Natural killer cell (primary cell): ENCODE data around the gene RNF227. TPM values are rescaled to one million over a fixed set of nuclear protein-coding genes. Genes with fewer than 3 reads are reported as not detected.
A peak's percentile ranks its signal among the peaks of the same experiment; 100 is the strongest.

Experiments
- ATAC-seq, 3 donors: fragments of 150-1000 bp in 2 of 3; fragments of 200-7000 bp in 1 of 3; cut with Tn5 transposase; 1 replicate in 1 of 3; 2 replicates in 2 of 3; pipeline ENCODE4 v1.10.0; 2021; ENCODE audit warnings: mild to moderate bottlenecking in 2 of 3, moderate library complexity in 2 of 3
- DNase-seq, 2 donors: peaks; one replicate each; pipeline versions ENCODE4 v3.0.0 to v3.0.0-alpha.2; 2013 to 2021; ENCODE audit warnings: mixed read lengths in 1 of 2
- H3K27ac ChIP-seq: one replicate; pipeline ENCODE4 v1.5.1; 2013; ENCODE audit warnings: mild to moderate bottlenecking, low read length
- H3K27me3 ChIP-seq: one replicate; pipeline ENCODE4 v1.6.1; 2013; ENCODE audit warnings: low read length; ENCODE audit not compliant: control insufficient read depth, insufficient read depth
- H3K36me3 ChIP-seq: one replicate; pipeline ENCODE4 v1.6.1; 2013; ENCODE audit warnings: low read length; ENCODE audit not compliant: control insufficient read depth, insufficient read depth
- H3K4me1 ChIP-seq: one replicate; pipeline ENCODE4 v1.6.1; 2013; ENCODE audit warnings: low read length; ENCODE audit not compliant: control insufficient read depth, insufficient read depth
- H3K4me3 ChIP-seq: one replicate; pipeline ENCODE4 v1.5.1; 2013; ENCODE audit warnings: low read length
- H3K9me3 ChIP-seq: one replicate; pipeline ENCODE4 v1.6.1; 2013; ENCODE audit warnings: low read length; ENCODE audit not compliant: control insufficient read depth, insufficient read depth
- H3K27ac Mint-ChIP-seq, 2 donors: one replicate each; pipeline ENCODE4 v1.8.0; 2022; ENCODE audit warnings: mild to moderate bottlenecking in 2 of 2, mixed read lengths in 2 of 2, moderate library complexity in 1 of 2
- H3K27me3 Mint-ChIP-seq, 2 donors: one replicate each; pipeline ENCODE4 v1.8.0; 2022; ENCODE audit warnings: low read depth in 2 of 2, mixed read lengths in 2 of 2
- H3K36me3 Mint-ChIP-seq: one replicate; pipeline ENCODE4 v1.8.0; 2022; ENCODE audit warnings: mixed read lengths
- H3K4me1 Mint-ChIP-seq, 2 donors: one replicate each; pipeline ENCODE4 v1.8.0; 2022; ENCODE audit warnings: mixed read lengths in 2 of 2
- H3K4me3 Mint-ChIP-seq: one replicate; pipeline ENCODE4 v1.8.0; 2022; ENCODE audit warnings: mild to moderate bottlenecking, moderate library complexity, mixed read lengths
- H3K9me3 Mint-ChIP-seq, 2 donors: one replicate each; pipeline ENCODE4 v1.8.0; 2022; ENCODE audit warnings: mixed read lengths in 2 of 2
- WGBS: methylation state at CpG from one replicate; pipeline ENCODE4 v1.1.7; 2013; ENCODE audit warnings: missing lambda C conversion rate; ENCODE audit not compliant: insufficient coverage; 5-methylcytosine and 5-hydroxymethylcytosine counted together
- intact Hi-C: fragments of 100-400 bp; cut with micrococcal nuclease; formaldehyde crosslinking; loops from one replicate; pipeline ENCODE4 v1.14.2; 2022
- total RNA-seq, 4 donors: library from RNA; stranded (reverse); fragments of 120-200 nt in 1 of 4; gene quantifications; one replicate each; pipeline versions ENCODE4 v1.2.3 to v1.2.4, GENCODE V29; 2013 to 2022
- TF ChIP-seq, protein P1 (sequence below): fragments of 200-600 bp; IDR thresholded peaks from one replicate; pipeline ENCODE4 v1.8.0; 2022; ENCODE audit warnings: antibody characterized with exemption

RNF227 gene
- total RNA-seq, 3 donors from 2014 or later (not counting 1 experiment from before 2014, with no cell fraction given): 3.6 to 5.9 (median 4.7) TPM

DNA sequence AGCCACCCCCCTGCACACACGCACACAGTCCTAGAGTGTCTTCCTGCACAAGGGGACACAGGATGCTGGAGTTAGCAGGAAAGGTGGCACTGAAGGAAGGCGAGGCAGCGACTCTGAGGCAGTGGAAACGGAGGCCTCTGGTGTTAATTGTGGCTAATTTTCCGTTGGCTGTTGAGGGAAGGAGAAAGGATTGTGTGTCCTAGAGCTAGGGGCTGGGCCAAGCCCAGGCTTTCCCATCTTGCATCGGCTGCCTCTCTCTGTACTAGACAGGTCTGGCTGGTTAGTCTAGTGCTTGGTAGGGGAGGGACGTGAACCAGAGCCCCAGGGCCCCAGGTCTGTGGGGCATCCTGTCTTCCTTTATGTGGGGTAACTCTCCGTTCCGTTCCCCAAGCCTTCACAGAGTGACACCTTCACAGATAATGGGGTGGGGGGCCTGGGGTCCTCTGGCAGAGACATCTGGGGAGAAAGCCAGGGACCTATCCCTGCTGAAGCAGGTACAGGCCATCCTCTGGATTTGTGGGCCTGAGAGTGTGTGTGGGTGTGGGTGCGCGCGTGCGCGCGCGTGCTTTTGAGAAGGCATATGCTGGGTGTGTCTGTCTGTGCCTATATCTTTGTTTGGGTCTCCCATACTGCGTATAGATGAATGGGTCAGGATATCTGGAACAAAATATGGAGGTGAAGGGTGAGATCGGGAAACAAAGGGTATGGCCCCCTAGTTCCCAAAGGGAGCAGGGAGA, 27.7 kb downstream of the RNF227 start, which contains the start of gene CHD3:
Gene CHD3 (plus strand): TSS at position 606 of the 737 bp plus-strand sequence. CDS start 212 bp downstream, outside the sequence.
- H3K4me1 Mint-ChIP-seq: no peaks in the 10 kb centered on the region
- H3K9me3 Mint-ChIP-seq: no peaks in the 10 kb centered on the region
- Histone ChIP-seq H3K9me3 (no peaks in the 10 kb centered on the region), H3K36me3 (peaks cover 27% of the 10 kb centered on the region), H3K4me3 (peak within 1 kb of the TSS; percentile 71), H3K27ac (peak within 1 kb of the TSS; percentile 68), H3K27me3 (no peaks in the 10 kb centered on the region), H3K4me1 (peaks cover 43% of the 10 kb centered on the region)
- H3K36me3 Mint-ChIP-seq: no peaks in the 10 kb centered on the region
- WGBS: 47% methylated on average over 18 of the region's 18 CpGs
- H3K27me3 Mint-ChIP-seq: no peaks in the 10 kb centered on the region
- intact Hi-C loops: loop anchor here (5.0 kb wide), 1 partner anchor 44 kb away; the partner anchor contains the start of genes CNTROB and TRAPPC1
- H3K4me3 Mint-ChIP-seq: peak within 1 kb of the TSS; percentile 11
- TF ChIP-seq, protein P1, sequence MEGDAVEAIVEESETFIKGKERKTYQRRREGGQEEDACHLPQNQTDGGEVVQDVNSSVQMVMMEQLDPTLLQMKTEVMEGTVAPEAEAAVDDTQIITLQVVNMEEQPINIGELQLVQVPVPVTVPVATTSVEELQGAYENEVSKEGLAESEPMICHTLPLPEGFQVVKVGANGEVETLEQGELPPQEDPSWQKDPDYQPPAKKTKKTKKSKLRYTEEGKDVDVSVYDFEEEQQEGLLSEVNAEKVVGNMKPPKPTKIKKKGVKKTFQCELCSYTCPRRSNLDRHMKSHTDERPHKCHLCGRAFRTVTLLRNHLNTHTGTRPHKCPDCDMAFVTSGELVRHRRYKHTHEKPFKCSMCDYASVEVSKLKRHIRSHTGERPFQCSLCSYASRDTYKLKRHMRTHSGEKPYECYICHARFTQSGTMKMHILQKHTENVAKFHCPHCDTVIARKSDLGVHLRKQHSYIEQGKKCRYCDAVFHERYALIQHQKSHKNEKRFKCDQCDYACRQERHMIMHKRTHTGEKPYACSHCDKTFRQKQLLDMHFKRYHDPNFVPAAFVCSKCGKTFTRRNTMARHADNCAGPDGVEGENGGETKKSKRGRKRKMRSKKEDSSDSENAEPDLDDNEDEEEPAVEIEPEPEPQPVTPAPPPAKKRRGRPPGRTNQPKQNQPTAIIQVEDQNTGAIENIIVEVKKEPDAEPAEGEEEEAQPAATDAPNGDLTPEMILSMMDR: no peak
- H3K27ac Mint-ChIP-seq: no peak within 1 kb of the TSS
- ATAC-seq (no peak), DNase-seq (peak in 1 of 2 donors; percentile 63)

DNA sequence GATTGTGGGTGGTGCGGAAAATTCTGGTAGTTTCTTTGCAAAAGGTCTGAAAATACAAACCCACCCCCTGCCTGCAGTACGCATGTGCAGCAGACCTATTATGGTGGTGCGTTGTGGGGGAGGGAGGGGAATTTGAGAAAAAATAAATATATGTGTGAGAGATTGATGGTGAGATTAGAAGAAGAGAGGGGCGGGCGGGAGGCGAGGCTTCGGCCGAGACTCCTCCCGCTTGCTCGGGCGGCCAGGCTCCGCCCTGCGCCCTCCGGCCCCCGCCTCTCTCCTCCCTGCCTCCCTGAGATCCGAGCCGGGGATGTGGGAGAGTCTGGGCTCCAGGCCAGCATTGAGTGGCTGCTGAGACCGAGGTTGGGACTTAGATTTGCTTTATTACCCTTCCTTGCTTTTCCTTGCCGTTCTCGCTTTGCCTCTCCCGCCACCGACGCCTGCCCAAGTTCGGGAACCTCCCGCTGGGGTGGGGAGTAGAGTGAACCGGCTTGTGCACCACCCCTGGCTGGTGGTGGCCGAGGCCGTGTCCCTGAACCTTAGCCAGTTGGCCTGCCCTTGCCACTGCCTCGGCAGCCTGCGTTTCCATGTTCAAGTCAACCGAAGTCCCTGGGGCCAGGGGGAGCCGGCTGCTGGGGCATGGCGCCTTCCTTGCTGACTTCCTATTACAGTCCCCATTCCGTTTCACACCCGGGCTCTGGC, 28.5 kb downstream of the RNF227 start:
- Mint-ChIP-seq H3K36me3 (no peaks in the 10 kb centered on the region), H3K4me1 (no peaks in the 10 kb centered on the region), H3K9me3 (no peaks in the 10 kb centered on the region), H3K4me3 (no peak overlapping the region), H3K27me3 (no peaks in the 10 kb centered on the region), H3K27ac (no peak overlapping the region)
- Histone ChIP-seq H3K9me3 (no peaks in the 10 kb centered on the region), H3K36me3 (peaks cover 28% of the 10 kb centered on the region), H3K27ac (peak overlapping the region; percentile 68), H3K4me3 (peak overlapping the region; percentile 71), H3K4me1 (peaks cover 43% of the 10 kb centered on the region), H3K27me3 (no peaks in the 10 kb centered on the region)
- under 1% methylated on average over 35 of the region's 35 CpGs for WGBS
- ATAC-seq (peak; percentile 71 to 86 (median 76)), DNase-seq (peak; percentile 75 to 96)
- intact Hi-C loops: loop anchor here (1.0 to 5.0 kb wide), 4 partner anchors 30 to 53 kb away; partner anchors contain the start of genes CNTROB, KDM6B, NAA38 and TRAPPC1
- TF ChIP-seq, protein P1: no peak

DNA sequence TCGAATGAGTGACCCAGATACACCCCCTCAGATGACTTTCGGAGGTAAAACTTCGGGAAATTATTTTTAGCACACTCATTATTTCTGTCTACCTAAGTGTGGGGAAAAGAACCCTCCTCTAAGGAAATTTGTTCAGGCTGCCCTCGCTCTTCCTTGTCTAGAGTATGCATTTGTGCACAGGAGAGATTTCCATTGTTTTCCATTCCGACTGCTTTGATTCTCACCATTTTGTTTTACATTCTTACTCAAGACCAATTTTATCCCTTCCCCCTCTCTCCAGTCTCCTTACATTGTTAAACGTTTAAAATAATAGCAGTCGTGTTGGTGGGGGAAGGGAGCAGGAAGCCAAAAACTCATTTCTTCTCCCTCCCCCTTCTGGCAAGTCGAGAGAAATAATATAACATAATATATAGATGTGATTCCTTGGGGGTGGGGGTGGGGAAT, 29.0 kb downstream of the RNF227 start:
- Mint-ChIP-seq H3K4me1 (no peaks in the 10 kb centered on the region), H3K9me3 (no peaks in the 10 kb centered on the region), H3K27me3 (no peaks in the 10 kb centered on the region), H3K27ac (no peak overlapping the region), H3K4me3 (no peak overlapping the region), H3K36me3 (no peaks in the 10 kb centered on the region)
- DNase-seq (no peak), ATAC-seq (peak in 2 of 3 donors; percentile 28 to 39)
- H3K27me3 ChIP-seq: no peaks in the 10 kb centered on the region
- intact Hi-C loops: loop anchor here (1.0 to 5.0 kb wide), 4 partner anchors 30 to 52 kb away; partner anchors contain the start of genes CNTROB, KDM6B, NAA38 and TRAPPC1
- TF ChIP-seq, protein P1: no peak
- peaks cover 30% of the 10 kb centered on the region for H3K36me3 ChIP-seq
- peak overlapping the region; percentile 71 for H3K4me3 ChIP-seq
- no peaks in the 10 kb centered on the region for H3K9me3 ChIP-seq
- WGBS: 0% methylated on average over 5 of the region's 8 CpGs
- H3K27ac ChIP-seq: peak overlapping the region; percentile 82
- peaks cover 43% of the 10 kb centered on the region for H3K4me1 ChIP-seq
